Thoracic aorta (tissue), 2 donors: ENCODE data around the gene WRAP53. TPM values are rescaled to one million over a fixed set of nuclear protein-coding genes. Genes with fewer than 3 reads are reported as not detected.

ENCODE experiments used
- ATAC-seq: fragments of 150-250 bp; one replicate; pipeline ENCODE4 v1.8.0; 2017; ENCODE audit warnings: low read depth; ENCODE audit not compliant: insufficient number of reproducible peaks, low FRiP score
- DNase-seq: peaks from one replicate; pipeline ENCODE4 v3.0.0-alpha.2; 2020; ENCODE audit warnings: low spot score
- H3K27ac ChIP-seq, 2 donors: fragments of 200-600 bp; sonication (generic); 1 replicate in 1 of 2; 2 replicates in 1 of 2; pipeline ENCODE4 v1.5.1; 2016; ENCODE audit warnings: mild to moderate bottlenecking in 2 of 2, moderate library complexity in 2 of 2
- H3K27me3 ChIP-seq: fragments of 200-600 bp; sonication (generic); replicated peaks from 2 replicates; pipeline ENCODE4 v1.6.0; 2016; ENCODE audit warnings: mild to moderate bottlenecking; ENCODE audit not compliant: insufficient read depth
- H3K36me3 ChIP-seq: fragments of 200-600 bp; sonication (generic); one replicate; pipeline ENCODE4 v1.5.1; 2016
- H3K4me1 ChIP-seq, 2 donors: fragments of 200-600 bp; sonication (generic); 1 replicate in 1 of 2; 2 replicates in 1 of 2; pipeline versions ENCODE4 v1.5.1 to v1.6.0; 2016; ENCODE audit warnings: low read depth in 2 of 2, mild to moderate bottlenecking in 1 of 2; ENCODE audit not compliant: control insufficient read depth in 1 of 2
- H3K4me3 ChIP-seq: fragments of 200-600 bp; sonication (generic); 2 replicates; pipeline ENCODE4 v1.5.1; 2016; ENCODE audit warnings: mild to moderate bottlenecking
- H3K9me3 ChIP-seq: fragments of 200-600 bp; sonication (generic); 2 replicates; pipeline ENCODE4 v1.5.1; 2016
- total RNA-seq, 2 donors: library from RNA; depleted of rRNA; stranded (reverse); fragments of >200 nt; gene quantifications; one replicate each; pipeline versions ENCODE4 v1.1.0 to v1.2.3, GENCODE V29; 2016
- TF ChIP-seq, protein P1 (sequence below): fragments of 200-600 bp; sonication (generic); IDR thresholded peaks from one replicate; pipeline ENCODE4 v1.5.1; 2019; ENCODE audit warnings: antibody characterized with exemption

WRAP53 gene
- total RNA-seq, 2 donors from 2014 or later: 2.9 to 3.4 TPM

DNA sequence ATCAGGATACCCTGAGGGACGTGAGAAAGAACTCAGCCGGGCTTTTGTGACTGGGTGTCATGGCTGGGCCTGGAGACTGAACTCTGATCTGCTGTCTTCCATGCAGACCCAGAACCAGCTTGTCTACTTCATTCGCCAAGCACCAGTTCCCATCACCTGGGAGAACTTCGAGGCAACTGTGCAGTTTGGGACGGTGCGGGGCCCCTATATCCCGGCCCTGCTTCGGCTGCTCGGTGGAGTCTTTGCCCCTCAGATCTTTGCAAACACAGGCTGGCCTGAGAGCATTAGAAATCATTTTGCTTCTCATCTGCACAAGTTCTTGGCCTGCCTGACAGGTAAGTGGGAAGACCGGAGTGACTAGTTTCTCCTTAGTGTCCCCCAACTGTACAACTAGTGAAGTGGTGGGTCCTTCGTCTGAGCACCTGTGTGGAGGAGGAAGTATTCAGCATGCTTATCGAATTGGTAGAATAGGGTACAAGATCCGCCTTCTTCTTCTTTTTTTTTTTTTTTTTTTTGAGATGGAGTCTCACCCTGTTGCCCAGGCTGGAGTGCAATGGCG, 44.8 kb downstream of the WRAP53 start:
- ATAC-seq (no peak), DNase-seq (no peak)
- H3K4me1 ChIP-seq: no peaks in the 10 kb centered on the region
- H3K4me3 ChIP-seq: no peak overlapping the region
- TF ChIP-seq, protein P1, sequence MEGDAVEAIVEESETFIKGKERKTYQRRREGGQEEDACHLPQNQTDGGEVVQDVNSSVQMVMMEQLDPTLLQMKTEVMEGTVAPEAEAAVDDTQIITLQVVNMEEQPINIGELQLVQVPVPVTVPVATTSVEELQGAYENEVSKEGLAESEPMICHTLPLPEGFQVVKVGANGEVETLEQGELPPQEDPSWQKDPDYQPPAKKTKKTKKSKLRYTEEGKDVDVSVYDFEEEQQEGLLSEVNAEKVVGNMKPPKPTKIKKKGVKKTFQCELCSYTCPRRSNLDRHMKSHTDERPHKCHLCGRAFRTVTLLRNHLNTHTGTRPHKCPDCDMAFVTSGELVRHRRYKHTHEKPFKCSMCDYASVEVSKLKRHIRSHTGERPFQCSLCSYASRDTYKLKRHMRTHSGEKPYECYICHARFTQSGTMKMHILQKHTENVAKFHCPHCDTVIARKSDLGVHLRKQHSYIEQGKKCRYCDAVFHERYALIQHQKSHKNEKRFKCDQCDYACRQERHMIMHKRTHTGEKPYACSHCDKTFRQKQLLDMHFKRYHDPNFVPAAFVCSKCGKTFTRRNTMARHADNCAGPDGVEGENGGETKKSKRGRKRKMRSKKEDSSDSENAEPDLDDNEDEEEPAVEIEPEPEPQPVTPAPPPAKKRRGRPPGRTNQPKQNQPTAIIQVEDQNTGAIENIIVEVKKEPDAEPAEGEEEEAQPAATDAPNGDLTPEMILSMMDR: no peak
- no peaks in the 10 kb centered on the region for H3K27me3 ChIP-seq
- H3K9me3 ChIP-seq: no peaks in the 10 kb centered on the region
- no peaks in the 10 kb centered on the region for H3K36me3 ChIP-seq
- H3K27ac ChIP-seq: no peak overlapping the region

GRCh38 chr17:7737601-7738000, 49.3 kb downstream of the WRAP53 start:
- Histone ChIP-seq H3K4me3 (no peak overlapping the region), H3K36me3 (no peaks in the 10 kb centered on the region), H3K4me1 (no peaks in the 10 kb centered on the region), H3K9me3 (no peaks in the 10 kb centered on the region), H3K27ac (no peak overlapping the region), H3K27me3 (no peaks in the 10 kb centered on the region)
- ATAC-seq (no peak), DNase-seq (no peak)
- TF ChIP-seq, protein P1: no peak

GRCh38 chr17:7739746-7740145, 51.5 kb downstream of the WRAP53 start:
- no peaks in the 10 kb centered on the region for H3K36me3 ChIP-seq
- DNase-seq (no peak), ATAC-seq (no peak)
- no peak overlapping the region for H3K27ac ChIP-seq
- H3K27me3 ChIP-seq: no peaks in the 10 kb centered on the region
- TF ChIP-seq, protein P1: no peak
- H3K9me3 ChIP-seq: no peaks in the 10 kb centered on the region
- no peaks in the 10 kb centered on the region for H3K4me1 ChIP-seq
- no peak overlapping the region for H3K4me3 ChIP-seq

GRCh38 chr17:7740481-7741001, 52.3 kb downstream of the WRAP53 start:
- no peaks in the 10 kb centered on the region for H3K9me3 ChIP-seq
- no peaks in the 10 kb centered on the region for H3K27me3 ChIP-seq
- H3K36me3 ChIP-seq: no peaks in the 10 kb centered on the region
- ATAC-seq: no peak
- TF ChIP-seq, protein P1: no peak
- H3K4me3 ChIP-seq: no peak overlapping the region
- DNase-seq: no peak
- H3K27ac ChIP-seq: no peak overlapping the region
- no peaks in the 10 kb centered on the region for H3K4me1 ChIP-seq

DNA sequence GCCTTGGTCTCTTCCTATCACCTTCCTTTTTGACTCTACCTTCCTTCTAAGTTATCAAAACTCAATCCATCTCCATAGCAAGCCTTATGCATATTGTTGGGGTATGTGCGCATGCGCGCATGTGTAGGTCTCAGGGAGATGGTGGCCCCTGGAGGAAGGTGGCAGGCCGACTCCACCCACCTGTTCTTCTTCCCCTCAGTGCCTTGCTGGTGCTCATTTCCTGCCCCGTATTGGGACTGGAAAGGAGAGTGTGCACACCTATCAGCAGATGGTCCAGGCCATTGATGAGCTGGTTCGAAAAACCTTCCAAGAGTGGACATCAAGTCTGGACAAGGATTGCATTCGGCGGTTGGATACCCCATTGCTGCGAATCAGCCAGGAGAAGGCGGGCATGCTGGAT, 54.5 kb downstream of the WRAP53 start:
- H3K4me1 ChIP-seq: no peaks in the 10 kb centered on the region
- TF ChIP-seq, protein P1: no peak
- no peaks in the 10 kb centered on the region for H3K27me3 ChIP-seq
- no peak for ATAC-seq
- no peak for DNase-seq
- no peak overlapping the region for H3K4me3 ChIP-seq
- no peaks in the 10 kb centered on the region for H3K9me3 ChIP-seq
- H3K27ac ChIP-seq: no peak overlapping the region
- no peaks in the 10 kb centered on the region for H3K36me3 ChIP-seq
